Cardiac fibroblast (primary cell): Measurements from ENCODE around the gene PARD3B.
A peak's percentile ranks its signal among the peaks of the same experiment; 100 is the strongest.

Source experiments
- DNase-seq, 2 donors: peaks; one replicate each; pipeline versions ENCODE4 v3.0.0 to v3.0.0-alpha.2; 2010; ENCODE audit warnings: low read depth in 2 of 2
- H3K4me3 ChIP-seq, 2 donors: replicated peaks in 1 of 2; 1 replicate in 1 of 2; 2 replicates in 1 of 2; pipeline ENCODE4 v1.5.1; 2011; ENCODE audit warnings: low read depth in 2 of 2, low read length in 2 of 2, mild to moderate bottlenecking in 2 of 2, moderate library complexity in 1 of 2
- CTCF ChIP-seq: IDR thresholded peaks from one replicate; pipeline ENCODE4 v1.5.1; 2011; ENCODE audit warnings: low read depth, mild to moderate bottlenecking, low read length, inconsistent platforms

PARD3B gene

GRCh38 chr2:205496370-205496769 lies 951.1 kb downstream of the PARD3B start:
- DNase-seq: peak in 1 of 2 donors; percentile 16
- no peak for TF ChIP-seq CTCF
- H3K4me3 ChIP-seq: no peak overlapping the region

- H3K4me3 ChIP-seq: no peak overlapping the region
- peak; percentile 66 to 76 for DNase-seq
- TF ChIP-seq CTCF: no peak
These were observed 951.5 kb downstream of the PARD3B start for GRCh38 chr2:205496772-205497171.

DNA sequence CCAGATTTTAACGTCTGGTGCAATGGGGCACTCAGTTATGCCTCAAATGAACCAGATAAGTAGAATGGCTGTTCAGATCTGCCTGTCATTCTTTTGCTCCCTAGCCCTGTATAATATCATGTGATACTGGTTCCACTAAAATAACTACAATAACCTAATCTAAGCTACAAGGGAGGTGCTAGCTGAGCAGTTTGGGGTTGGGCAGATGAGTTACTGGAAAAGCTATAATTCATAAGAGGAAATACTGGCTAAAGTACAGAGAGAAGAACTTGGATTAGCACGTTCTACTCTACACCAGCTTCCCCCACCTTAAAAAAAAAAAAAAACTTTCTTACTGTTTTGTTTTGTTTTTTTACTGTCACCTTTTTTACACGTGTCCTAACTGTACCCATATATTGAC lies 953.7 kb downstream of the PARD3B start:
- no peak for DNase-seq
- H3K4me3 ChIP-seq: no peak overlapping the region
- TF ChIP-seq CTCF: no peak

- no peak overlapping the region for H3K4me3 ChIP-seq
- TF ChIP-seq CTCF: no peak
- DNase-seq: no peak
These were observed 954.8 kb downstream of the PARD3B start for GRCh38 chr2:205500065-205500464.

DNA sequence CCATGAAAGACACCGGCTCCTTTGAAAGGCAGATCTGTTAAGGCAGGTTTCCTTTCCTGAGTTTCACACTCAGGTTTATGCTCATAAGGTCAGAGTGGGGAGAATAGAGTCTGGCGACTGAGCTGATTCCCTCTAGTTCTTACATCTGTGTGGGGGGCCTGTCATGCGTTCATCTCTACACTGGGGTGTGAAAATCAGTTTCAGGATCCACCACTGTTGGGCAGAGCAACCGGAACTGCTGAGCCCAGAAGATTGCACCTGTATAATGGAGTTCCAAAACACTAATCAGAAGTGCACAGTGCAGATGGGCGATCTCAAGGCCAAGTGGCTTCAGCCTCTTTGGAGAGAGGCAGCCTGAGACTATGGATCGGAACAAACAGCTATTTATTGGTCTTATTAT lies 955.7 kb downstream of the PARD3B start:
- H3K4me3 ChIP-seq: no peak overlapping the region
- TF ChIP-seq CTCF: no peak
- no peak for DNase-seq

DNA sequence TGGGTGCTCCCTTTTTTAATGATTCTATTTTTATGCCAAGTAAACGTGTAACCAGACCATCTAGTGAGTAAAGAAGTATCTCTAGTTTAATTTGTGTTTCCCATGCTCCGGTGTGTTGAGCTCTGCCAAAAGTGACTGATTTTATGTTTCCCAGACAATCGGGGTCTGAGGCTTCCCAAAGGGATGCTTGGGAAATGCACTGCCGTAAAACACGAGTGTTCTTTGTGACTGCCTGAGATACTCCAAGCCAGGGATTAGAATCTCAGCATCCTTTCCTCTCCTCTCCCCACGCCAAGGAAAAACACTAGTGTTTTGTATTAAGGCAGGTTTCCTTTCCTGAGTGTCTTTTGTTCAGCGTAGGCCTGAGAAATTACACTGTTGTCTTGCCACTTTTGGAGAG lies 956.6 kb downstream of the PARD3B start:
- no peak for DNase-seq
- H3K4me3 ChIP-seq: no peak overlapping the region
- TF ChIP-seq CTCF: no peak

DNA sequence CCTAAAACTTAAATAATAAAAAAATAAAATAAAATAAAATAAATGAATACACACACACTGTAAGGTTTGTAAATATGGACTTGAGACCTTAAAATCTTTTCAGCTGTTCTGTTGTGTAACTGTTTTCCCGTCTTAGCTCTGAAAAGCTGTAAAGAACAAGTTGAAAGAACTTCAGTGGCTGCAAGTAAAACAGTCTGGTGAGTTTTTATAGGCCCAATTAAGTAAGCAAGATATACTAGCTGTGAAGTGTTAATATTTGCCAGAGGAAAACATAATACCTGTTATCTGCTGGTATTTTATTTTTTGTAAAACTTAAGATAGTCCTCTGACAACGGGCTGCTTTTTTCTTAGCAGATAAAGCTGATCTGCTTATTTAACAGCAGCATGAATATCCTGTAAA lies 960.1 kb downstream of the PARD3B start:
- H3K4me3 ChIP-seq: no peak overlapping the region
- no peak for DNase-seq
- TF ChIP-seq CTCF: no peak
